IMR-90 (cell line): ENCODE measurements around the gene WRAP73. TPM values are rescaled to one million over a fixed set of nuclear protein-coding genes. Genes with fewer than 3 reads are reported as not detected.

Source experiments
- ATAC-seq: fragments of 200-7000 bp; cut with Tn5 transposase; 2 replicates; pipeline ENCODE4 v1.9.1; 2020; ENCODE audit warnings: low read depth, mild to moderate bottlenecking, moderate library complexity
- BruUV-seq: library from RNA; stranded (reverse); fragments of 400-500 nt; replicated peaks from 2 replicates; lab custom pipeline; 2021; lab: Mats Ljungman, UMichigan
- CTCF ChIA-PET: fragments of 300-600 bp; formaldehyde crosslinking; extraction: SDS; loops from one replicate; lab custom pipeline; 2021; ENCODE audit warnings: antibody characterized with exemption; lab: Yijun Ruan, JAX
- POLR2A ChIA-PET: fragments of 300-600 bp; sonication (Branson Sonifier 250); formaldehyde crosslinking; loops from one replicate; lab custom pipeline; 2022; ENCODE audit warnings: antibody characterized with exemption; ENCODE audit not compliant: unreplicated experiment; lab: Charles Lee
- DNase-seq: peaks from one replicate; pipeline ENCODE4 v3.0.0; 2013
- H2AFZ ChIP-seq: replicated peaks from 2 replicates; pipeline ENCODE3; 2013; ENCODE audit warnings: low read length, mild to moderate bottlenecking; ENCODE audit not compliant: poor library complexity
- H2AK5ac ChIP-seq: 2 replicates; pipeline ENCODE4 v1.6.1; 2013; ENCODE audit warnings: low read depth, low read length, inconsistent platforms
- H2AK9ac ChIP-seq: replicated peaks from 2 replicates; pipeline ENCODE3; 2013; ENCODE audit warnings: mild to moderate bottlenecking, low read depth, low read length, moderate library complexity; ENCODE audit not compliant: poor library complexity
- H2BK120ac ChIP-seq: 2 replicates; pipeline ENCODE4 v1.6.1; 2013; ENCODE audit warnings: low read depth, low read length, inconsistent platforms
- H2BK15ac ChIP-seq: 3 replicates; pipeline ENCODE4 v1.6.1; 2013; ENCODE audit warnings: low read depth, low read length, inconsistent platforms
- H2BK20ac ChIP-seq: 2 replicates; pipeline ENCODE4 v1.6.1; 2013; ENCODE audit warnings: low read depth, mild to moderate bottlenecking, inconsistent platforms, low read length, moderate library complexity
- H2BK5ac ChIP-seq: 2 replicates; pipeline ENCODE4 v1.6.1; 2013; ENCODE audit warnings: mild to moderate bottlenecking, low read depth, low read length, inconsistent platforms; ENCODE audit not compliant: poor library complexity, severe bottlenecking
- H3K14ac ChIP-seq: replicated peaks from 2 replicates; pipeline ENCODE4 v1.6.1; 2013; ENCODE audit warnings: low read depth, low read length, inconsistent platforms
- H3K18ac ChIP-seq: 2 replicates; pipeline ENCODE4 v1.6.1; 2013; ENCODE audit warnings: low read depth, low read length, control low read depth
- H3K23ac ChIP-seq: 2 replicates; pipeline ENCODE4 v1.6.1; 2013; ENCODE audit warnings: low read depth, low read length, inconsistent platforms
- H3K27ac ChIP-seq: 2 replicates; pipeline ENCODE4 v1.5.1; 2013; ENCODE audit warnings: mild to moderate bottlenecking, control low read depth, low read length; ENCODE audit not compliant: insufficient read depth
- H3K27me3 ChIP-seq: 2 replicates; pipeline ENCODE4 v1.6.1; 2013; ENCODE audit warnings: low read length; ENCODE audit not compliant: control insufficient read depth, insufficient read depth
- H3K36me3 ChIP-seq: 2 replicates; pipeline ENCODE4 v1.6.1; 2013; ENCODE audit warnings: low read length, mixed read lengths; ENCODE audit not compliant: control insufficient read depth, insufficient read depth
- H3K4ac ChIP-seq: 2 replicates; pipeline ENCODE4 v1.6.1; 2013; ENCODE audit warnings: low read depth, low read length, inconsistent platforms
- H3K4me1 ChIP-seq: 2 replicates; pipeline ENCODE4 v1.6.1; 2013; ENCODE audit warnings: low read length, mixed read lengths; ENCODE audit not compliant: control insufficient read depth, insufficient read depth
- H3K4me2 ChIP-seq: 2 replicates; pipeline ENCODE4 v1.6.1; 2013; ENCODE audit warnings: low read depth, mild to moderate bottlenecking, control low read depth, low read length, moderate library complexity
- H3K4me3 ChIP-seq: 2 replicates; pipeline ENCODE4 v1.5.1; 2013; ENCODE audit warnings: low read depth, mild to moderate bottlenecking, control low read depth, low read length, moderate library complexity; ENCODE audit not compliant: insufficient read depth
- H3K56ac ChIP-seq: 2 replicates; pipeline ENCODE4 v1.6.1; 2013; ENCODE audit warnings: low read length, inconsistent platforms; ENCODE audit not compliant: insufficient read depth; ENCODE audit errors: extremely low read depth
- H3K79me1 ChIP-seq, 2 experiments: 2 replicates each; pipeline ENCODE4 v1.6.1; 2013; ENCODE audit warnings: low read length in 2 of 2, inconsistent platforms in 1 of 2, low read depth in 1 of 2
- H3K9ac ChIP-seq: 2 replicates; pipeline ENCODE4 v1.6.1; 2013; ENCODE audit warnings: low read depth, low read length, control low read depth
- H3K9me1 ChIP-seq: 2 replicates; pipeline ENCODE4 v1.6.1; 2013; ENCODE audit warnings: low read length, inconsistent platforms; ENCODE audit not compliant: insufficient read depth
- H3K9me3 ChIP-seq: 2 replicates; pipeline ENCODE4 v1.6.1; 2013; ENCODE audit warnings: low read length; ENCODE audit not compliant: control insufficient read depth, insufficient read depth
- H4K20me1 ChIP-seq: 2 replicates; pipeline ENCODE4 v1.6.1; 2013; ENCODE audit warnings: low read length, inconsistent platforms; ENCODE audit not compliant: insufficient read depth
- H4K5ac ChIP-seq: 2 replicates; pipeline ENCODE4 v1.6.1; 2013; ENCODE audit warnings: mild to moderate bottlenecking, low read depth, low read length, control low read depth
- H4K8ac ChIP-seq, 2 experiments: 2 replicates each; pipeline ENCODE4 v1.6.1; 2013; ENCODE audit warnings: low read depth in 2 of 2, low read length in 2 of 2, control low read depth in 1 of 2, inconsistent platforms in 1 of 2
- H4K91ac ChIP-seq: 2 replicates; pipeline ENCODE4 v1.6.1; 2013; ENCODE audit warnings: low read depth, low read length, inconsistent platforms; ENCODE audit not compliant: insufficient read depth
- CEBPB ChIP-seq: IDR thresholded peaks from 2 replicates; pipeline ENCODE4 v1.6.1; 2012; ENCODE audit warnings: low read depth, low read length, improper control_type of control experiment
- CTCF ChIP-seq: conservative IDR thresholded peaks from 2 replicates; pipeline ENCODE4 v1.5.1; 2012; ENCODE audit warnings: mild to moderate bottlenecking, low read depth, low read length, improper control_type of control experiment
- ELK1 ChIP-seq: fragments of 150-350 bp; IDR thresholded peaks from 2 replicates; pipeline ENCODE4 v1.6.1; 2016; ENCODE audit warnings: low read depth, mild to moderate bottlenecking, low read length, moderate library complexity, borderline replicate concordance
- RAD21 ChIP-seq: IDR thresholded peaks from 2 replicates; pipeline ENCODE4 v1.6.1; 2012; ENCODE audit warnings: low read length, improper control_type of control experiment
- SMC3 ChIP-seq: fragments of 150-350 bp; IDR thresholded peaks from 2 replicates; pipeline ENCODE4 v1.6.1; 2016; ENCODE audit warnings: low read depth, mild to moderate bottlenecking, antibody characterized with exemption, low read length, moderate library complexity
- WGBS, 2 experiments: methylation state at CpG; one replicate each; pipeline versions ENCODE4 v1.1.5 to v1.1.7; 2013; ENCODE audit warnings: missing lambda C conversion rate in 2 of 2; ENCODE audit not compliant: insufficient read length in 1 of 2; ENCODE audit errors: extremely low coverage in 2 of 2; 5-methylcytosine and 5-hydroxymethylcytosine counted together
- dilution Hi-C: fragments of 300-500 bp; cut with HindIII; formaldehyde crosslinking; loops from one replicate; pipeline ENCODE4 v1.14.3; 2018; ENCODE audit warnings: low sequenced_read_pairs; ENCODE audit not compliant: unreplicated experiment
- in situ Hi-C: fragments of 300-500 bp; cut with MboI; formaldehyde crosslinking; loops from 3 replicates; pipeline ENCODE4 v1.14.3; 2019; ENCODE audit warnings: low sequenced_read_pairs, inconsistent platforms, mixed read lengths
- intact Hi-C: fragments of 100-400 bp; cut with micrococcal nuclease; formaldehyde crosslinking; loops from 2 replicates; pipeline ENCODE4 v1.10.0; 2022
- polyA plus RNA-seq, 3 experiments: library from polyadenylated mRNA; depleted of rRNA; stranded (reverse); fragments of >200 nt; gene quantifications; 2 replicates each; pipeline ENCODE4 v1.2.3, GENCODE V29; 2012; ENCODE audit warnings: low replicate concordance in 1 of 3
- total RNA-seq: library from RNA; depleted of rRNA; stranded (reverse); fragments of >200 nt; gene quantifications from 2 replicates; pipeline ENCODE4 v1.2.3, GENCODE V29; 2012

WRAP73 gene
- total and polyA plus RNA-seq, 2 of the 4 experiments (the other 2 are of a cell fraction): 10.8 to 23.6 TPM

- CTCF ChIA-PET: interaction anchor here (0.6 to 1.0 kb wide), 3 partner anchors 29 to 884 kb away, joined by 3 to 4 read pairs (median 3); no protein-coding TSS in a partner anchor
- Histone ChIP-seq H2BK5ac (no peak overlapping the region), H3K23ac (no peak overlapping the region), H2BK120ac (no peak overlapping the region), H3K9me3 (no peaks in the 10 kb centered on the region), H3K27me3 (peaks cover 35% of the 10 kb centered on the region), H3K56ac (no peak overlapping the region), H3K79me1 (no peaks in the 10 kb centered on the region), H4K8ac (no peak overlapping the region), H2BK15ac (no peak overlapping the region), H3K36me3 (no peaks in the 10 kb centered on the region), H2AFZ (peak overlapping the region; percentile 32), H3K9ac (no peak overlapping the region), H4K5ac (no peak overlapping the region), H2AK5ac (no peak overlapping the region), H3K27ac (no peak overlapping the region), H2AK9ac (no peak overlapping the region), H2BK20ac (no peak overlapping the region), H4K91ac (no peak overlapping the region), H3K18ac (no peak overlapping the region), H3K4me1 (no peaks in the 10 kb centered on the region), H3K4ac (no peak overlapping the region), H3K14ac (no peak overlapping the region), H3K4me3 (no peak overlapping the region), H3K9me1 (no peaks in the 10 kb centered on the region), H4K20me1 (no peaks in the 10 kb centered on the region), H3K4me2 (peak overlapping the region; percentile 36; the same call in 1 of the 2 replicates)
- DNase-seq (peak; percentile 4), ATAC-seq (peak; percentile 99)
- BruUV-seq: no TSS peak
- in situ Hi-C loops: no loop called here
- intact Hi-C loops: no loop called here
- TF ChIP-seq ELK1 (no peak), SMC3 (peak; percentile 58), RAD21 (peak; percentile 40), CTCF (peak; percentile 57), CEBPB (no peak)
- POLR2A ChIA-PET: no interaction called here
- WGBS, 2 experiments: 35% methylated on average over 9 of the region's 33 CpGs; no CpG with 5 or more reads in 1 of the 2 experiments
- dilution Hi-C loops: no loop called here
Measured at GRCh38 chr1:3695326-3696217, 45.7 kb upstream of the WRAP73 start.
